Measurements from ENCODE around the gene PLCL1. TPM values are rescaled to one million over a fixed set of nuclear protein-coding genes. Genes with fewer than 3 reads are reported as not detected.

Gene PLCL1
- total RNA-seq, 3 donors from 2014 or later (not counting 1 experiment from before 2014, with no cell fraction given) = 0.86 to 2.8 (median 1.1) TPM

- no peaks in the 10 kb centered on the region for H3K36me3 Mint-ChIP-seq
- Histone ChIP-seq H3K9me3 (ENCODE audit: control insufficient read depth, insufficient read depth, low read length) (no peaks in the 10 kb centered on the region), H3K27ac (ENCODE audit: low read length) (no peak overlapping the region), H3K4me1 (ENCODE audit: control insufficient read depth, insufficient read depth, low read length) (no peaks in the 10 kb centered on the region), H3K4me3 (ENCODE audit: low read length) (no peak overlapping the region), H3K36me3 (ENCODE audit: control insufficient read depth, insufficient read depth, low read length) (no peaks in the 10 kb centered on the region), H3K27me3 (ENCODE audit: control insufficient read depth, insufficient read depth, low read length) (no peaks in the 10 kb centered on the region)
- no peak overlapping the region for H3K27ac Mint-ChIP-seq
- H3K9me3 Mint-ChIP-seq = peaks cover 0 to 2% of the 10 kb centered on the region in 2 donors
- intact Hi-C loops (cut with micrococcal nuclease) = no loop called here
- no CpG with 5 or more reads among the region's 1 CpG for WGBS (ENCODE audit: insufficient coverage)
- no peak for ATAC-seq
- TF ChIP-seq CTCF (IDR thresholded peaks at IDR 0.05) = no peak
- DNase-seq = no peak
- H3K4me1 Mint-ChIP-seq = no peaks in the 10 kb centered on the region
- peaks cover 7 to 9% of the 10 kb centered on the region in 2 donors for H3K27me3 Mint-ChIP-seq (ENCODE audit: low read depth in 2 of 2)
- no peak overlapping the region for H3K4me3 Mint-ChIP-seq
These were observed 134.2 kb downstream of the PLCL1 start for GRCh38 chr2:197938555-197938954.

DNA sequence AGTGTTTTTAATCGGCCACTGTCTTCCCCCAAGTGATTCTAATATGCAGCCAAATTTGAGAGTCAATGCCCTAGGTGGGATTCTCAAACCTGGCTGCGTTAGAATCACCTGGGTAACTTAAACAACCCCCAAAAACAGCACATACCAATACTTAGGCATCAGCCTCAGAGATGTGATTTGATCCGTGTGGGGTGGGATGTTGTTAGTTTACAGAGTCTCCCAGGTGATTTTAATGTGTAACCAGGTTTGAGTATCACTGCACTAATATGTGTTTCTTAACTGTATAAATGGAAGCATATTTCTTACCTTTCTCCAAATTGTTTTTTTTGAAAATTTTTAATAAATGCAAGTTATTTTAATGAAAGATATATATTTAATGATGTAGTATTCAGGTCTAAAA is 135.4 kb downstream of the PLCL1 start:
- no peaks in the 10 kb centered on the region for H3K27me3 ChIP-seq (ENCODE audit: control insufficient read depth, insufficient read depth, low read length)
- ATAC-seq (no peak), DNase-seq (no peak)
- WGBS (ENCODE audit: insufficient coverage) = 80% methylated on average over 1 of the region's 3 CpGs
- no peak overlapping the region for H3K4me3 Mint-ChIP-seq
- no peaks in the 10 kb centered on the region for H3K9me3 ChIP-seq (ENCODE audit: control insufficient read depth, insufficient read depth, low read length)
- H3K27ac ChIP-seq (ENCODE audit: low read length) = no peak overlapping the region
- intact Hi-C loops (cut with micrococcal nuclease) = no loop called here
- H3K9me3 Mint-ChIP-seq = peaks cover 0 to 2% of the 10 kb centered on the region in 2 donors
- no peak overlapping the region for H3K27ac Mint-ChIP-seq
- TF ChIP-seq CTCF (IDR thresholded peaks at IDR 0.05) = no peak
- H3K4me3 ChIP-seq (ENCODE audit: low read length) = no peak overlapping the region
- H3K36me3 ChIP-seq (ENCODE audit: control insufficient read depth, insufficient read depth, low read length) = no peaks in the 10 kb centered on the region
- H3K4me1 Mint-ChIP-seq = no peaks in the 10 kb centered on the region
- no peaks in the 10 kb centered on the region for H3K4me1 ChIP-seq (ENCODE audit: control insufficient read depth, insufficient read depth, low read length)
- peaks cover 7 to 9% of the 10 kb centered on the region in 2 donors for H3K27me3 Mint-ChIP-seq (ENCODE audit: low read depth in 2 of 2)
- H3K36me3 Mint-ChIP-seq = no peaks in the 10 kb centered on the region

- no peaks in the 10 kb centered on the region for H3K4me1 Mint-ChIP-seq
- peaks cover 0 to 2% of the 10 kb centered on the region in 2 donors for H3K9me3 Mint-ChIP-seq
These were observed 136.0 kb downstream of the PLCL1 start for GRCh38 chr2:197940382-197940781.

More at GRCh38 chr2:197940382-197940781, 136.0 kb downstream of the PLCL1 start:
- no peak overlapping the region for H3K4me3 Mint-ChIP-seq
- ATAC-seq = no peak
- no peaks in the 10 kb centered on the region for H3K36me3 ChIP-seq (ENCODE audit: control insufficient read depth, insufficient read depth, low read length)
- no peaks in the 10 kb centered on the region for H3K27me3 ChIP-seq (ENCODE audit: control insufficient read depth, insufficient read depth, low read length)
- no peak overlapping the region for H3K27ac Mint-ChIP-seq
- no CpG with 5 or more reads among the region's 1 CpG for WGBS (ENCODE audit: insufficient coverage)
- peaks cover 7 to 9% of the 10 kb centered on the region in 2 donors for H3K27me3 Mint-ChIP-seq (ENCODE audit: low read depth in 2 of 2)
- no peaks in the 10 kb centered on the region for H3K4me1 ChIP-seq (ENCODE audit: control insufficient read depth, insufficient read depth, low read length)
- no peak for TF ChIP-seq CTCF (IDR thresholded peaks at IDR 0.05)
- H3K9me3 ChIP-seq (ENCODE audit: control insufficient read depth, insufficient read depth, low read length) = no peaks in the 10 kb centered on the region
- H3K27ac ChIP-seq (ENCODE audit: low read length) = no peak overlapping the region
- no peaks in the 10 kb centered on the region for H3K36me3 Mint-ChIP-seq
- intact Hi-C loops (cut with micrococcal nuclease) = no loop called here
- H3K4me3 ChIP-seq (ENCODE audit: low read length) = no peak overlapping the region
- DNase-seq = no peak
